ENCODE measurements around the gene KCNN4. TPM values are rescaled to one million over a fixed set of nuclear protein-coding genes. Genes with fewer than 3 reads are reported as not detected.

The KCNN4 gene
- total and polyA plus RNA-seq, 2 of the 13 experiments (the other 11 are each of a cell fraction or from before 2014, with no cell fraction given): 0.13 to 0.25 TPM

- TF ChIP-seq, protein P1, sequence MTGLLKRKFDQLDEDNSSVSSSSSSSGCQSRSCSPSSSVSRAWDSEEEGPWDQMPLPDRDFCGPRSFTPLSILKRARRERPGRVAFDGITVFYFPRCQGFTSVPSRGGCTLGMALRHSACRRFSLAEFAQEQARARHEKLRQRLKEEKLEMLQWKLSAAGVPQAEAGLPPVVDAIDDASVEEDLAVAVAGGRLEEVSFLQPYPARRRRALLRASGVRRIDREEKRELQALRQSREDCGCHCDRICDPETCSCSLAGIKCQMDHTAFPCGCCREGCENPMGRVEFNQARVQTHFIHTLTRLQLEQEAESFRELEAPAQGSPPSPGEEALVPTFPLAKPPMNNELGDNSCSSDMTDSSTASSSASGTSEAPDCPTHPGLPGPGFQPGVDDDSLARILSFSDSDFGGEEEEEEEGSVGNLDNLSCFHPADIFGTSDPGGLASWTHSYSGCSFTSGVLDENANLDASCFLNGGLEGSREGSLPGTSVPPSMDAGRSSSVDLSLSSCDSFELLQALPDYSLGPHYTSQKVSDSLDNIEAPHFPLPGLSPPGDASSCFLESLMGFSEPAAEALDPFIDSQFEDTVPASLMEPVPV (CRISPR knock-in tag; IDR thresholded peaks at IDR 0.05): no peak
- TF ChIP-seq NFYC (CRISPR knock-in tag; IDR thresholded peaks at IDR 0.05) (no peak), MAFK (conservative IDR thresholded peaks at IDR 0.05 in 1 of 2, IDR thresholded peaks at IDR 0.05 in 1 of 2; ENCODE audit: low read length in 2 of 2) (no peak), POGK (CRISPR knock-in tag; conservative IDR thresholded peaks at IDR 0.05) (no peak), PAWR (CRISPR knock-in tag; IDR thresholded peaks at IDR 0.05; ENCODE audit: borderline replicate concordance) (no peak), CBX1 (IDR thresholded peaks at IDR 0.05; ENCODE audit: low read depth) (no peak), MATR3 (CRISPR knock-in tag; IDR thresholded peaks at IDR 0.05) (no peak), NR1H2 (CRISPR knock-in tag; IDR thresholded peaks at IDR 0.05; ENCODE audit: borderline replicate concordance, low read depth) (no peak), FLYWCH1 (CRISPR knock-in tag; IDR thresholded peaks at IDR 0.05) (no peak), ZNF547 (CRISPR knock-in tag; IDR thresholded peaks at IDR 0.05) (no peak), NFRKB (IDR thresholded peaks at IDR 0.05) (no peak)
- TF ChIP-seq, protein P2, sequence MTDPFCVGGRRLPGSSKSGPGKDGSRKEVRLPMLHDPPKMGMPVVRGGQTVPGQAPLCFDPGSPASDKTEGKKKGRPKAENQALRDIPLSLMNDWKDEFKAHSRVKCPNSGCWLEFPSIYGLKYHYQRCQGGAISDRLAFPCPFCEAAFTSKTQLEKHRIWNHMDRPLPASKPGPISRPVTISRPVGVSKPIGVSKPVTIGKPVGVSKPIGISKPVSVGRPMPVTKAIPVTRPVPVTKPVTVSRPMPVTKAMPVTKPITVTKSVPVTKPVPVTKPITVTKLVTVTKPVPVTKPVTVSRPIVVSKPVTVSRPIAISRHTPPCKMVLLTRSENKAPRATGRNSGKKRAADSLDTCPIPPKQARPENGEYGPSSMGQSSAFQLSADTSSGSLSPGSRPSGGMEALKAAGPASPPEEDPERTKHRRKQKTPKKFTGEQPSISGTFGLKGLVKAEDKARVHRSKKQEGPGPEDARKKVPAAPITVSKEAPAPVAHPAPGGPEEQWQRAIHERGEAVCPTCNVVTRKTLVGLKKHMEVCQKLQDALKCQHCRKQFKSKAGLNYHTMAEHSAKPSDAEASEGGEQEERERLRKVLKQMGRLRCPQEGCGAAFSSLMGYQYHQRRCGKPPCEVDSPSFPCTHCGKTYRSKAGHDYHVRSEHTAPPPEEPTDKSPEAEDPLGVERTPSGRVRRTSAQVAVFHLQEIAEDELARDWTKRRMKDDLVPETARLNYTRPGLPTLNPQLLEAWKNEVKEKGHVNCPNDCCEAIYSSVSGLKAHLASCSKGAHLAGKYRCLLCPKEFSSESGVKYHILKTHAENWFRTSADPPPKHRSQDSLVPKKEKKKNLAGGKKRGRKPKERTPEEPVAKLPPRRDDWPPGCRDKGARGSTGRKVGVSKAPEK (CRISPR knock-in tag; IDR thresholded peaks at IDR 0.05; ENCODE audit: borderline replicate concordance): no peak
Observed at GRCh38 chr19:43762814-43763213, 18.0 kb downstream of the KCNN4 start (continued).
